ENCODE measurements around the gene BEGAIN. TPM values are rescaled to one million over a fixed set of nuclear protein-coding genes. Genes with fewer than 3 reads are reported as not detected.
A peak's percentile ranks its signal among the peaks of the same experiment; 100 is the strongest.

Gene BEGAIN
- total RNA-seq, 2 donors from 2014 or later: 0.91 to 1.3 TPM

- Histone ChIP-seq H3K9ac (ENCODE audit: extremely low read depth, low read length, poor library complexity, severe bottlenecking) (no peak overlapping the region), H3K9me3 (ENCODE audit: control insufficient read depth, low read length) (no peaks in the 10 kb centered on the region), H3K27me3 (ENCODE audit: control insufficient read depth, insufficient read depth, low read length, poor library complexity, severe bottlenecking) (peaks cover 18% of the 10 kb centered on the region), H3K4me1 (ENCODE audit: control insufficient read depth, insufficient read depth, low read length) (no peaks in the 10 kb centered on the region), H3K36me3 (ENCODE audit: control insufficient read depth, insufficient read depth, low read length) (no peaks in the 10 kb centered on the region), H3K4me3 (ENCODE audit: low read length) (no peak overlapping the region), H3K27ac (ENCODE audit: low read depth, low read length) (no peak overlapping the region)
- no peak overlapping the region for H3K27ac Mint-ChIP-seq
- no peaks in the 10 kb centered on the region for H3K36me3 Mint-ChIP-seq (ENCODE audit: low read depth)
- peaks cover 14% of the 10 kb centered on the region for H3K27me3 Mint-ChIP-seq (ENCODE audit: insufficient read depth)
- H3K4me1 Mint-ChIP-seq: no peaks in the 10 kb centered on the region
- WGBS, 2 experiments (ENCODE audit: insufficient coverage in 1 of 2, insufficient read length in 1 of 2): 87 to 92% methylated on average over 5 to 12 of the region's 12 CpGs
- no peak overlapping the region for H3K4me3 Mint-ChIP-seq
- no peak for DNase-seq
- TF ChIP-seq CTCF (conservative IDR thresholded peaks at IDR 0.05): no peak
- no peaks in the 10 kb centered on the region for H3K9me3 Mint-ChIP-seq
Observed at GRCh38 chr14:100628225-100628624, 41.0 kb upstream of the BEGAIN start.

- H3K27ac Mint-ChIP-seq: no peak overlapping the region
- no peaks in the 10 kb centered on the region for H3K4me1 Mint-ChIP-seq
- no peak overlapping the region for H3K4me3 Mint-ChIP-seq
- no peak overlapping the region for H3K27ac ChIP-seq (ENCODE audit: low read depth, low read length)
- H3K36me3 Mint-ChIP-seq (ENCODE audit: low read depth): no peaks in the 10 kb centered on the region
- H3K27me3 Mint-ChIP-seq (ENCODE audit: insufficient read depth): peaks cover 17% of the 10 kb centered on the region
- H3K36me3 ChIP-seq (ENCODE audit: control insufficient read depth, insufficient read depth, low read length): no peaks in the 10 kb centered on the region
- H3K4me3 ChIP-seq (ENCODE audit: low read length): no peak overlapping the region
- no peaks in the 10 kb centered on the region for H3K9me3 ChIP-seq (ENCODE audit: control insufficient read depth, low read length)
- no peaks in the 10 kb centered on the region for H3K4me1 ChIP-seq (ENCODE audit: control insufficient read depth, insufficient read depth, low read length)
- peaks cover 15% of the 10 kb centered on the region for H3K27me3 ChIP-seq (ENCODE audit: control insufficient read depth, insufficient read depth, low read length, poor library complexity, severe bottlenecking)
- no peaks in the 10 kb centered on the region for H3K9me3 Mint-ChIP-seq
- 80 to 93% methylated on average over 1 of the region's 1 CpG for WGBS, 2 experiments (ENCODE audit: insufficient coverage in 1 of 2, insufficient read length in 1 of 2)
- no peak for DNase-seq
- TF ChIP-seq CTCF (conservative IDR thresholded peaks at IDR 0.05): no peak
- H3K9ac ChIP-seq (ENCODE audit: extremely low read depth, low read length, poor library complexity, severe bottlenecking): no peak overlapping the region
Observed at GRCh38 chr14:100626614-100627013, 39.4 kb upstream of the BEGAIN start.

GRCh38 chr14:100623961-100624360, 36.7 kb upstream of the BEGAIN start:
- WGBS, 2 experiments (ENCODE audit: insufficient coverage in 1 of 2, insufficient read length in 1 of 2): 92 to 95% methylated on average over 8 of the region's 8 CpGs
- H3K27me3 Mint-ChIP-seq (ENCODE audit: insufficient read depth): peaks cover 21% of the 10 kb centered on the region
- TF ChIP-seq CTCF (conservative IDR thresholded peaks at IDR 0.05): no peak
- Histone ChIP-seq H3K9ac (ENCODE audit: extremely low read depth, low read length, poor library complexity, severe bottlenecking) (no peak overlapping the region), H3K9me3 (ENCODE audit: control insufficient read depth, low read length) (no peaks in the 10 kb centered on the region), H3K27me3 (ENCODE audit: control insufficient read depth, insufficient read depth, low read length, poor library complexity, severe bottlenecking) (peaks cover 15% of the 10 kb centered on the region), H3K4me1 (ENCODE audit: control insufficient read depth, insufficient read depth, low read length) (no peaks in the 10 kb centered on the region), H3K27ac (ENCODE audit: low read depth, low read length) (no peak overlapping the region), H3K36me3 (ENCODE audit: control insufficient read depth, insufficient read depth, low read length) (no peaks in the 10 kb centered on the region), H3K4me3 (ENCODE audit: low read length) (no peak overlapping the region)
- H3K36me3 Mint-ChIP-seq (ENCODE audit: low read depth): no peaks in the 10 kb centered on the region
- no peak overlapping the region for H3K27ac Mint-ChIP-seq
- DNase-seq: peak; percentile 35
- H3K4me3 Mint-ChIP-seq: no peak overlapping the region
- no peaks in the 10 kb centered on the region for H3K9me3 Mint-ChIP-seq
- no peaks in the 10 kb centered on the region for H3K4me1 Mint-ChIP-seq
